DMS153 treated with DMSO at 0.1 percent for 48 hours (cell line): ENCODE measurements around the gene TMEM171.

ENCODE experiments used
- DNase-seq: peaks from one replicate; lab custom pipeline; 2025; ENCODE audit not compliant: unreplicated experiment; lab: John Stamatoyannopoulos, UW

Gene TMEM171, protein sequence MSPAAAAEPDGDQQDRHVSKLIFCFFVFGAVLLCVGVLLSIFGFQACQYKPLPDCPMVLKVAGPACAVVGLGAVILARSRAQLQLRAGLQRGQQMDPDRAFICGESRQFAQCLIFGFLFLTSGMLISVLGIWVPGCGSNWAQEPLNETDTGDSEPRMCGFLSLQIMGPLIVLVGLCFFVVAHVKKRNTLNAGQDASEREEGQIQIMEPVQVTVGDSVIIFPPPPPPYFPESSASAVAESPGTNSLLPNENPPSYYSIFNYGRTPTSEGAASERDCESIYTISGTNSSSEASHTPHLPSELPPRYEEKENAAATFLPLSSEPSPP

DNA sequence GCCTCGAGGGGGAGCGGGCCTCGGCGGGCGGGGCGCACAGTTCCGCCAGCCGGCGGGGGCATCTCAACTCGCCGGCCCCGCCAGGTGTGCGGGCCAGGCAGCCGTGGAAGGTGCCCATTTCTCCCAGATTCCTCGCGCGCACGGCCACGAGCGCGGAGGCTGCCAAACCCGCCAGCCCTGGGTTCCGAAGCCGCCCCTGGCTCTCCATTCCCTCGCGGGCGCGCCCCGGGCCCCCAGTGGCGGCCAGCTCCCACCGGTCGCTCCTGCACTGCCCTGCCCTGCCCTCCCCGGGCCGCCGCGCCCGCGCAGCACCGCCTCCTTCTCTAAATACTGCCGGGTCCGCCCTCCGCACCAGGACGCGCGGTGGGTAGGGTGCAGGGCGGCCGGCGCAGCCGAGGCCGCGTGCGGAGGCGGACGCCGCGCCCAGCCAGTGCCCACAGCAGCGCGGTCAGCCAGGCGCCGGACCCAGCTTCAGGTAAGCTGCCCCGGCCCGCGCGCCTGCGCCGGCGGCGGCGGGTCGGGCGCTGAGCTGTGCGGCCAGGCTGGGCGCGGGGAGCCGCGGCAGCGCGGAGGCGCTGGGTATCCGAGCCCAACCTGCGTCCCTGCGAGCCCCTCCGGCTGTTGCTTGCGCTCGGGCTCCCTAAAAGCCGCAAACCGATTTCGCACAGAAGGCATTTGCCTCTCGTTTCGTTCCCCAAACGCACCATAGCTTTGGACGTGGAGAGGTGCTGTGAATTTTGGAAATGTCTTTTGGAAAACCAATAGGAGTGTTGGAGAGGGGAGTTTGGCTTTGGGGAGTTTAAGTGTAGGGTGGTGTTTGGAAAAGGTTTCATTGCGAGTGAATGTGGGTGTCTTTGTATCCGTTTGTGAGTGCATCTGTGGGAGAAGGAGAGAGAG lies at the start of gene TMEM171:
TSS of gene TMEM171 (plus strand) at position 354 of the 897 bp plus-strand sequence. CDS start 2,799 bp downstream, outside the sequence.
- no peak for DNase-seq

DNA sequence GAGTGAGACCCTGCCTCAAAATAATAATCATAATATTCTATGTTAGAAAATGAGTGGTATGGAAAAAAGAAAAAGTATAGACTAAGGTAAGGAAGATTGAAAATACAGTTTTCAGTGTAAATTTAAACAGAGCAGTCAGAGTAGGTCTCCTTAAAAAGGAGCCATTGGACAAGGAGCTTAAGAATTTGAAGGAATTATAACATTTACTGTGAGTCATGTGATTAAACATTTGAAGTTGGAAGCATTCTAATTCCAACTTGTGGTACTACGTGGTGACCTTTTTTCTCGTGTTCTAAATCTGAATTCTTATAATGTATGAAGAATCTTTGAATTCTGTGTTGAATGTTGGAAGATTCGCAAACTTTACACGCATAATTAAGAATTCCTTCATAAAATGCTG lies 39.3 kb upstream of the TMEM171 start:
- DNase-seq, result no peak

DNA sequence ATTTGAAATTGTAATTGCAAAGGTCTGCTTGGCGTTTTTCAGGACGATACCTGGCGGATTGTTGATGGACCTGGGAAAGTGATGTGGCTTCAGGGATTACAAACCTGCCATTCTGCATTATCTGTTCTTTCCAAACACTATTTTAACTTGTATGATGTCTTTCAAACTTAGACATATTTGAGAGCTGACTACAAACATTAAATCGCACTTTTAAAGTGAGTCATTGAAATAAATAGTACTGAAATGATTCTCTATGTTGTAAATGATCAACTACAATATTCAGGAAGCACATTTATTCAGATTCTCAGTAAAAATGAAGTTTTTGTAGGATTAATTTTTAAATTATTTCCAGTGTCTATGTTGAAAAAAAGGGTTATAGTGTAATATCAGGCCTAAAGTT lies 32.3 kb upstream of the TMEM171 start:
- DNase-seq, result no peak

DNA sequence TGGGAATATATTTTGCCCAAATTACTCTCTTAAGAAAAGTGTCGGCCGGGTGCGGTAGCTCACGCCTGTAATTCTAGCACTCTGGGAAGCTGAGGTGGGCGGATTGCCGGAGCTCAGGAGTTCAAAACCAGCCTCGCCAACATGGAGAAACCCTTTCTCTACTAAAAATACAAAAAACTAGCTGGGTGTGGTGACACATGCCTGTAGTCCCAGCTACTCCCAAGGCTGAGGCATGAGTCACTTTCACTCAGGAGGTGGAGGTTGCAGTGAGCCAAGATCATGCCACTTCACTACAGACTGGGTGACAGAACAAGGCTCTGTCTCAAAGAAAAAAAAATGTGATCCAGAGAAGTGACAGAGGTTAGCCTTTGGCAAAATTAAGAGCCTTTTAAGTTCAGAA lies 26.4 kb upstream of the TMEM171 start:
- DNase-seq, result no peak

DNA sequence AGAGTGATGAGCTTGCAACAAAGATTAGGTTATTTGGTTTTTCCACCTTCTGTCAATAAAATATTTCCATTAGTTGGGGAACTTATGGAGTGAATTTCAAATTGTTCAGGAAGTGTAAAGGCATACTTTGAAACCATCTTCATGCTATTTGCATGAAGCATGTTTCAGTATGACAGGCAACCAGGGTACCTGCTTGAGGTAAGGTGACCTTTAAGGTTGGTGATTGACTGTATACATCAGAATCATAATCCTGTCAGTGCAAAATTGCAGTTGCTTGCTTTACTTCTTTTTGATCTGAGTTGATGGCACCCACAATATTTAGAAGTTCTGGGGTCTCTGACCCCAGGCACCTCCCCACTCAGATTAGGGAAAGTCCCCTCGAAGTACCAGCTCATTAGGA lies 26.0 kb upstream of the TMEM171 start:
- no peak for DNase-seq

DNA sequence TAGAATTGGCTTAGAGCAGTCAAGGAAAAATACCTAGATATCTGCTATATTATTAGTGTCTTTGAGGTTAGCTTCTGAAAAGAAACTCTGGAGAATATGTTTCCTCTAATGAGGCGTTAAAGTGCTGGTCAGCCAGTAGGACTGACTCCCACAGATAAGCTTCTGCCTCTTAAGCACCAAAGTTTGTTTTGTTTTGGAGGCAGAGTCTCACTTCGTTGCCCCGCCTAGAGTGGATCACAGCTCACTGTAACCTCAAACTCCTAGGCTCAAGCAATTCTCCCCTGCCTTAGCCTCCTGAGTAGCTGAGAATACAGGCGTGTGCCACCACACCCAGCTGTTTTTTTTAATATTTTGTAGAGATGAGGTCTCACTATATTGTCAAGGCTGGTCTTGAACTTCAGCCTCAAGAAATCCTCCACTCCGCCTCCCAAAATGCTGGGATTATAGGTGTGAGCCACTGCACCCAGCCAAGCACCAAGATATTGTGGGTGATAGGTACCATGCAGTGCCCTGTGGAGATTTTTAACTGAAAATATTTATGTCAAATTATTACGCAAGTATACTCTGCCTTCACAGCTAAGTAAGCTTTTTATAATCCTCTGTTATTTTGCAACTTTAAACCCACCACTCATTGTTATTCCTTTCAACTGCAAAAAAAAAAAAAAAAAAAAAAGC lies 24.7 kb upstream of the TMEM171 start:
- DNase-seq, result no peak

DNA sequence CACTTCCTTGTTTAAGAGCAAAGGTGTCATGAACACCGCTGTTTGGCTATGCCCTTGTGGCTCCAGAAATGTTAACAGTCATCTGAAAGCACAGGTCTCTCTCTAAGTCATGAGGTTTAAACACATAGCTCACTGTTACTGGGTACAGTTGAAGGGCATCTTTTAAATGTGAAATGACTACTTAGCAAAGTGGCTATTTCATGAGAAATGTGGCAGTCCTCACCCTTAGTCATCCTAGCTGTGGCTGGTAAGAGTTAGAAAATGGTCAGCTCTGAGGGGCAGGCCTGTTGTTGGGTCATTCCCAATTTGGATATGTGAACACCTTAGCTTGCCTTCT lies 24.2 kb upstream of the TMEM171 start:
- DNase-seq, result no peak

DNA sequence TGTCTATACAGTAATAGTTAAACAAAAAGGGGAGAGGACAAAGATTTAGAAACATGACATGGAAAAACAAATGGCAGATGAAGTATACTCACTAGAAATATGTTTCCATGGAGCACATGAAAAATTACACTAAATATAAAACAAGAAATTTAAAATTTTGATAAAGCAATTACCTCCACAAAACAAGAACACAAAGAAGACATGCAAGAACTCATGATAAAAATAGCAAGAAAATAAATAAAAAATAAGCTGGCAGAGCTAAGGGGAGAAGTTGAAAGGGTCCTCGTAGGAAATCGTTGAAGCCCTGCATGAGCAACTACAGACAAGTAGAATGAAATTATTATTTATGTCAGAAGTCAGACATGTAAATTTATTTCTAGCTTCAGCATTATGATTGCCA lies 22.6 kb upstream of the TMEM171 start:
- DNase-seq, result no peak

DNA sequence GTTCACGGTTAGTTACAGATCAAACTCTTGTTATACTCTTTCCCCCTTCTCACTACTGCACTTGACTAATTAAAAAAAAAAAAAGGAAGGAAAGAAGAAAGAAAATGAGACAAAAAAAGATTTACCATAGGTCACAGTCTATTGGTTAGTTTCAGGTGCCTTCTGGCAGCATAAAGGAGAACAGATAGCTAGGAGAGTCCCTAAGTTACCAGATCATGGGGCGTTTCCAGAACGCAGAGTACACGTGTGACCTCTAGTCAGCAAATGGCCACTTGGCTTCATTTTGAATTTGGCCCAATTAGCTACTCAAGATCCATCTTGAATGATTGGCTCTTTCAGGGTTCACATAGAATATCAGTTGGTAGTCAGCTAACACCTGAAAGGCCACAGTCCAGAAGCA lies 20.3 kb upstream of the TMEM171 start:
- no peak for DNase-seq

DNA sequence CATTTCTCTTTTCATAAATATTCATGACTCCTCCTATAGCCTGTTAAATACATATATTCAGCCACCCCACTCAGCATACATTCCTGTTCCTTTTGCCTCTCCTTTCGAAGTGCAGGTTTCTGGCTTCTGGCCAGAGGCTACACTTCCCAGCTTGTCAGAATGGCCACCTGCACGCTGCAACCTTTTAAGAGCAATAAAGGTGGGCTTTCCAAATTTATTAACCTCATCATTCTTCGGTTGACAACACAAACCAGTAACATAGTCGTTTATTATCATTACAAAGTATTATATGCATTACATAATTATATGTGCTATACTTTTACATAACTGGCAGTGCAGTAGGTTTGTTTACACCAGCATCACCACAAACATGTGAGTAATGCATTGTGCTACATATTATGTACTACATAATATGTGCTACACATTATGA lies 16.5 kb upstream of the TMEM171 start:
- peak; percentile 13 for DNase-seq

DNA sequence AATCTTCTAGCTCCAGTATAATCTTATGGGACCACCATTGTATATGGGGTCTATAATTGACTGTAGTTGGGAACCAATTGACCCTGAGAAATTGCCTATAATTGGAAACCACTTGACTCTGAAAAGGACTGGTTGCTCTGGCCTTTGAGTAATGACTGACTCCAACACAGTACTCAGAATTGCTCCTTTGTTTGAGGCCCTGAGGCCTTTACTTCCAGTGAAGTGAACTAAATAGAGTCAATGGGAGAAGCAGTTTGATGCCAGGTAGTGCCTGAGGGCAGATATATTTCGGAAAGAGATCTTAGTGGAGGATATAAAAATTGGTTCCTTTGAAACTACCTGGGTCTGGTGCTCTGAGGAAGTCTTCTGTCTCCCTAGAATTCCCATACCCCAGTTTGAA lies 16.0 kb upstream of the TMEM171 start:
- DNase-seq, result no peak

DNA sequence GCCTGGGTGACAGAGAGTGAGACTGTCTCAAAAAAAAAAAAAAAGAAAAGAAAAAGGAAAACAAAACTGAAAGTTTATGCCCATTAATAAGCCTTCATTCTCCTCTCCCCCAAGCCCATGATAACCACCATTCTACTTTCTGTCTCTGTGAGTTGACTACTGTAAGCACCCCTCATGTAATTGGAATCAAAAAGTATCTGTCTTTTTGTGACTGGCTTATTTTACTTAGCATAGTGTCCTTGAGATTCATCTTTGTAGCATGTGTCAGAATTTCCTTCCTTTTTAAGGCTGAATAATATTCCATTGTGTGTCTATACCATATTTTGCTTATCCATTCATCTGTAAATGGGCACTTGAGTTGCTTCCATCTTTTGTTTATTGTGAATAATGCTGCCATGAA lies 14.0 kb upstream of the TMEM171 start:
- DNase-seq, result no peak

DNA sequence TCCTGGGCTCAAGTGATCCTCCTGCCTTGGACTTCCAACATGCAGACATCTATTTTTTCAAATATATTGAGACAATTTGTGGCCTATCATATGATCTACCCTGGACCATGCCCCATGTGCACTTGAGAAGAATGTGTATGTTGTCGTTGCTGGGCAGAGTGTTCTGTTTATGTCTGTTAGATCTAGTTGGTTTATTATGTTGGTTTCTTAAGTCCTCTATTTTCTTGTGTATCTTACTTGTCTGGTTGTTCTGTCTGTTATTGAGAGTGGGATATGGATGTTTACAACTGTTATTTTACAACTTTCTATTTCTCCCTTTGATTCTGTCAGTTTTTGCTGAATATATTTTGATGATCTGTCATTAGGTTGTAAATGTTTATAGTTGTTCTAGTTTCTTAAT lies 10.2 kb upstream of the TMEM171 start:
- DNase-seq, result no peak

DNA sequence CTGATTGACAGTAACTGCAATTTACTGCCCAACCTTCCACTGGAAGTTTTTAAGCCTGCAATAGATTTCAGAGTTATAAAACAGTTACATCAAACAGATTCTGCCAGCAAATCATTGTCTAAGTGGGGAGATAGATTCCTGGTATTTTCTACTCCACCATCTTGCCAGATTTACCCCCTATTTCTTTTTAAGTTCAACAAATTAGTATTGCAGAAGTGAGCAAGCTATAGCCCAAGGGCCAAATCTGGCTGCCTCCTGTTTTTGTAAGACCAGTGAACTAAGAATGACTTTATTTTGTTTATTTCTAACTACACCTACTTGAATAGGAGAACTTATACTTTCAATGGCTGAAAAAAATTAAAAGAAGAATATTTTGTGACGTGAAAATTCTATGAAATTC lies 8.8 kb upstream of the TMEM171 start:
- DNase-seq, result no peak

DNA sequence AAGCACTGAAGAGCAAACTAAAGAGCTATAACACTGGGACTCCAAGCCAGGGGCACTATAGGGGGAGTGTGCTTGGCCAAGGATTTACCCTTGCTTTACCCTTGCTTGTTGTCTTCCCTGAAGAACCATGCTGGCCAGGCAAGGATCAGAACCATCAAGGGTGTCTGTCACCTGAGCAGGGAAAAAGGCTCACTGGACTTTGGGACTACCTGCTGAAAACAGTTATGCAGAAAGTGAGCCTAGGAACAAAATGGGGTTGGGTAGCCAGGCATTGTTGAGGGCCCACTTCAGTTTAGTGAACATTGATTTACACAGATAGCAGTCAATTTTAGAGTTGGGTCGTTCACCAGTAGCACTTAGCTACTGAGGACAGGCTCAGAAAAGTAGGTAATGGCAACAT lies 8.0 kb upstream of the TMEM171 start:
- no peak for DNase-seq

DNA sequence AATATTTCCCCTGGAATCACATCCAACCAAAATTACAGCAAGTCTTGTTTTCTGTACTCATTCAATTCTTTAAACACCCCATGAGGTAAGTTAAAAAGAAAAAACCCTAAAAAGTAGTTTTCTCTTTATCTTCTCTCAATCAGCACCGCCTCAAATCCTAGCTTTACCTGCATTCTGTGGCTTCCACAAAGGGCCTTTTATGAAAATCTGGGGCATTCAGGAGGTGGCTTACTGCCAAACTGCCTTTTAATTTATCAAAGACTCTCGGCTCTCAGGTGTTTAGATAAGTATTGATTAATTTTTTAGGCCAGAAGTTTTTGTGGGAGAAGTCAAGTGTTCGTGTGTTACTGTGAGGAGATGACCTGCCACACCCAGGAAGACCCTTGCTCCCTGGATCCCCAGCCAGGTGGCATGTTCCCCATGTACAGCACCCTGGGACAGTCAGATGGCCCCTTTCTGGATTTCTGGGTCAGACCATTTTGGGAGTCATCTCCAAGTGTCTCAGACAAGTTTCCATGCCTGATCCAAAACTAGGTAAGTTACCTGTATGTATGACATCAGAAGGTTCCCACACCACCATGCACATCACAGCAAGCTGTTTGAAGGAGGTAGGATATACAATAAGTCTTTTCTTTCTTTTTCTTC lies 6.2 kb upstream of the TMEM171 start:
- no peak for DNase-seq

DNA sequence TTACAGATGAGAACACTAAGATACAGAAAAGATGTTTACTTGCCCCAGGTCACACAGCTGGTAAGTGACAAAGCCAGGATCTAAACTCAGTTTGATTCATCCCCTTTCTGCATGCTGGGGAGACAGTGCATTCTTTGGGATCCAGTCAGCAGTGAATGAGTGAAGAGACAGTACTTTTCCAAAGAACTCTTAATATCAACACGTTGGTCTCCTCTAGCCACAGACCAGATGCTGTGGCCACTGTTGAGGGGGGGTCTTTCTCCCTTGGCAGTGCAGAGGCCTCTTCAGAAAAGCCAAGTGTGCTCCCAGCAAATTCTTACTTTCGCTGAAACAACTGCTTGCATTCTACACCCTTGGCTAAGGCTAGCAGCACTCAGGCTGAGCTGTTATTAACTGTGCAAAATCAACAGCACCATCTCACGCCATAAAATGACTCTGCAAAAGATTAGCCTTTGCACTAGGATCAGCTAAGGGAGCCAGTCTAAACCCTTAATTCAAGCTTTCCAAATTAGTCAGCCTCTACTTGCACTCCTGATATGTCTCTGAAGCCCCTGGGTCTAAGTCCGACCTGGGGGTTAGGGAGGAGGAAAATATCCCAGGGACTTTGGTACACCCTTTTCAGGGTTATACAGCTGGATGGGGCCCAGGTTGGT lies 4.8 kb upstream of the TMEM171 start:
- no peak for DNase-seq

DNA sequence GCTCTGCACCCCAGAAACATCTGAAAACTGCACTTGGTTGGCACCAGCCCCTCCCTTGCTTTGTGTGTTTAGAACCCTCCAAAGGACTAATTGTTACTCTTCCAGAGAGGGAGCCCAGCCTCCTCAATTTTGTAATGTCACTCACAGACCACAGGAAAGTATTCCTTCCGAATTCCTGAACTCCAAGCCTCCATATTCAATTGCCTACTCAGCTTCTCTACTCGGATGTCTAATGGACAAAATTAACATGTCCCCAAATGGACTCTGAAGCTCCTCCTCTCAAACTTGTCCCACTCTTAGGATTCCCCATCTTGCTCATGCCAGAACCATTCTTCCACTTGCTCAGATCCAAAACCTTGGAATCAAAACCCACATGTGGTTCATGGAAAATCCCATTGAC lies 3.9 kb upstream of the TMEM171 start:
- DNase-seq, result no peak

DNA sequence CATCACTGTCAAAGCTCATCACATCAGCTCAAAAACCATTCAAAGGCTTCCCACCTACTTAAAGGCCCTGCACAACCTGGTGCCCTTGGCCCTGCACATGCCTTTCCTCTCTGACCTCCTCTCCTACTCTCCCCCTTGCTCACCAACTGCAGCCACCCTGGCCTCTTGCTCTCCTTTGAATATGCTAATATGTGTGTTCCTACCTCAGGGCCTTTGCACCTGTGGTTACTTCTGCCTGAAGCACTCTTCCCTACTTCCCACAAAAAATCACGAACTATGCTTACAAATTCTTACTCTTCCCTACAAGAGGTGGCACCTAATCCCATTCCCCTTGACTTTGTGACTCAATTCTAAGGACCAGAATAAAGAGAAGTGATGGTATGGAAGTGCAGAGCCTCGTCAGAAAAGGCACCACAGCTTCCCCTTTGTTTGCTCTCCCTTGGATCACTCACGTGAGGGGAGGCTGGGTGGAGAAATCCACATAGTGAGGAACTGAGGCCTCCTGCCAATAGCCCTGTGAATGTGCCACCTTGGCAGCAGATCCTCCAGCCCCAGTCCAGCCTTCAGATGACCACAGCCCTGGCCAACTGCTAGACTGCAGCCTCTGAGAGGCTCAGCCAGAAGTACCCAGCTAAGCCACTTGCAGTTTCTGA lies 3.2 kb upstream of the TMEM171 start:
- no peak for DNase-seq

DNA sequence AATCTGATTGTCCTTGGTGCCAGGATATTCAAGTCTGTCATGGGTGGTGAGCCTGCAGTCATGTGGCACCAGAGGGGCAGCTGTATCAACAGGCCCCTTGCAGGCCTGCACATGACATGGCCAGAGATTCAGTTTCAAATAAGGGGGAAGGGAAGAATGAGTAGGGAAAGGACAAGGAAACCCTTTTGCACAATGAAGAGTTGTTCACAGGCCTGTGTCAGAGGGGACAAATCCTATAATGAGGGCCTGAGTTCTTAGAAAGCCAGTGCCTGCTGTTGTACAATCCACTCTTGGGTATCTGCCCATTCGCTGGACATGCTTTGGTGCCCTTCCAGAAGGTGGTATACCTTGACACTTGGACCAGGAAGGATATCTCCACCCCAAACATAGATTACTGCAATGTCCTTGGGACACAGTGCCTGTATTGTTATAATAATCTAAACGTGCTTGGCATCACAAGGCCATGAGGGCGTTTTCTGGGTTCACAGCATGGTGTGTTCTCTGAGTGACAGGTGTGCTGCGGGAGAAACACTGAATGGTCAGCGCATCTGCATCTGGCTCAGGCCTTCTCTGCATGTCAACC lies 1.9 kb upstream of the TMEM171 start:
- DNase-seq, result no peak
